ENCODE measurements around the gene LGR5. TPM values are rescaled to one million over a fixed set of nuclear protein-coding genes. Genes with fewer than 3 reads are reported as not detected.

The LGR5 gene
- total and polyA plus RNA-seq, 2 of the 13 experiments (the other 11 are each of a cell fraction or from before 2014, with no cell fraction given) = 37.0 to 121 TPM

DNA sequence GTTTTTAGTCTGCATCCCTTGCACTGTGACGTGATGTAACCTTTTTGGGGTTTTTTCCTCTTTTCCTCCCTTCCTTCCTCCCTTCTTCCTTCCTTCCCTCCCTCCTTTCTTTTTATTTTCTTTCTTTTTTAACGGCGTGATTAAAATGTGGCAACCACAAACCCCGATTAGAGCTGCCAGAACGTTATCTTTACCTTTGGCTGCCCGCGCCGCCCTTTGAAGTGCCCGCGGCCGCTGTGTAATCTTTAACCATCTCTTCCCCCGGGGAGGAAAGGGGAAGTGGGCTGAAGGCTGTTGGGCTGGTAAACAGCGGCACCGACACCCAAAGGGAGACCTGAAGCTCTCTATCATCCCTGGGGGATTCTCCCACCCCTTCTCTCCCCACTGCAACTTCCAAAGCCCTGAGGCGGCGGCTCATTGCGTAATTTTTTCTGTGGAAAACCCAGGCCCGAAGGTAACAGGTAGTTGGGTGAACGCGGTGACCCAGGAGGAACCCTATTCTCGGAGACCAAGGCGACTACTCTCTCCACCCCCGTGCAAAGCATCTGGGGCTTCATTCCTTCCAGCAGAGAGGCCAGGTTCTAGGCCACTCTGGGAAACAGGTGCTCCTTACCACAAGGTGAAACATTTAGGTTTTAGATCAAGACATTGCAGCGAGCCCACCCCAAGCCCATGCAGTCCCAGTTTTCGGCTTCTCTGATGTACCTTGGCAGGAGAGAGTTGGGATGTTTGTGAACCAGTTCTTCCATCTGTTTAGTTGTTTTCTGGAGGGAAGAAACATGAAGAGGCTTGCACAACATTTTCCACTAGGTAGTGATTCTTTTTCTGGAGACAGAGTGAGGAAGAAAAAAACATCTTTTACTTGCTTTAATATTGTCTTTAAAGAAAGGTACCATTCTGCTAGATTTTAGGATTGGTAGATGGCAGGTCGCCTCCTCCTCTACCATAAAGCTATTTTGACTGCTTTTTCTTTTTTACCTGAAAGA is 1.5 kb downstream of the LGR5 start (continued):
- TF ChIP-seq, protein P1, sequence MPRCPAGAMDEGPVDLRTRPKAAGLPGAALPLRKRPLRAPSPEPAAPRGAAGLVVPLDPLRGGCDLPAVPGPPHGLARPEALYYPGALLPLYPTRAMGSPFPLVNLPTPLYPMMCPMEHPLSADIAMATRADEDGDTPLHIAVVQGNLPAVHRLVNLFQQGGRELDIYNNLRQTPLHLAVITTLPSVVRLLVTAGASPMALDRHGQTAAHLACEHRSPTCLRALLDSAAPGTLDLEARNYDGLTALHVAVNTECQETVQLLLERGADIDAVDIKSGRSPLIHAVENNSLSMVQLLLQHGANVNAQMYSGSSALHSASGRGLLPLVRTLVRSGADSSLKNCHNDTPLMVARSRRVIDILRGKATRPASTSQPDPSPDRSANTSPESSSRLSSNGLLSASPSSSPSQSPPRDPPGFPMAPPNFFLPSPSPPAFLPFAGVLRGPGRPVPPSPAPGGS (CRISPR knock-in tag; IDR thresholded peaks at IDR 0.05) = no peak; the same call in 1 of the 2 replicates
- TF ChIP-seq ZNF33A (CRISPR knock-in tag; IDR thresholded peaks at IDR 0.05; ENCODE audit: borderline replicate concordance) (peak; percentile 80; the same call in 1 of the 2 replicates), ZNF224 (CRISPR knock-in tag; IDR thresholded peaks at IDR 0.05) (no peak), ZNF776 (CRISPR knock-in tag; IDR thresholded peaks at IDR 0.05) (no peak), GATA4 (IDR thresholded peaks at IDR 0.05; ENCODE audit: borderline replicate concordance, low read depth) (peak; percentile 99), ZNF260 (CRISPR knock-in tag; IDR thresholded peaks at IDR 0.05; ENCODE audit: borderline replicate concordance, low read depth) (no peak), BRD4 (CRISPR knock-in tag; IDR thresholded peaks at IDR 0.05) (no peak), ZSCAN31 (CRISPR knock-in tag; IDR thresholded peaks at IDR 0.05; ENCODE audit: low read depth) (peak; percentile 45; the same call in 1 of the 2 replicates), TEAD2 (CRISPR knock-in tag; IDR thresholded peaks at IDR 0.05) (no peak), RNF2 (conservative IDR thresholded peaks at IDR 0.05; ENCODE audit: low read depth) (no peak), NR2F2 (IDR thresholded peaks at IDR 0.05; ENCODE audit: borderline replicate concordance, low read depth) (peak; percentile 80), ZNF570 (CRISPR knock-in tag; IDR thresholded peaks at IDR 0.05; ENCODE audit: borderline replicate concordance) (no peak), CBFB (CRISPR knock-in tag; IDR thresholded peaks at IDR 0.05) (peak; percentile 93), ZNF549 (CRISPR knock-in tag; IDR thresholded peaks at IDR 0.05) (no peak), RXRA (CRISPR knock-in tag; IDR thresholded peaks at IDR 0.05) (peak; percentile 97), DNMT1 (CRISPR knock-in tag; IDR thresholded peaks at IDR 0.05) (no peak; the same call in 1 of the 2 replicates), KDM5B (CRISPR knock-in tag; IDR thresholded peaks at IDR 0.05; ENCODE audit: borderline replicate concordance) (no peak), HCFC1 (IDR thresholded peaks at IDR 0.05; ENCODE audit: low read depth, low read length) (no peak), NRL (CRISPR knock-in tag; IDR thresholded peaks at IDR 0.05; ENCODE audit: borderline replicate concordance) (no peak), NPAS2 (CRISPR knock-in tag; IDR thresholded peaks at IDR 0.05; ENCODE audit: borderline replicate concordance) (no peak), ZNF546 (CRISPR knock-in tag; conservative IDR thresholded peaks at IDR 0.05) (no peak), NR2C2 (CRISPR knock-in tag; IDR thresholded peaks at IDR 0.05; ENCODE audit: borderline replicate concordance) (peak; percentile 13; the same call in 1 of the 2 replicates), TRIM24 (CRISPR knock-in tag; IDR thresholded peaks at IDR 0.05) (no peak)
- TF ChIP-seq, protein P2, sequence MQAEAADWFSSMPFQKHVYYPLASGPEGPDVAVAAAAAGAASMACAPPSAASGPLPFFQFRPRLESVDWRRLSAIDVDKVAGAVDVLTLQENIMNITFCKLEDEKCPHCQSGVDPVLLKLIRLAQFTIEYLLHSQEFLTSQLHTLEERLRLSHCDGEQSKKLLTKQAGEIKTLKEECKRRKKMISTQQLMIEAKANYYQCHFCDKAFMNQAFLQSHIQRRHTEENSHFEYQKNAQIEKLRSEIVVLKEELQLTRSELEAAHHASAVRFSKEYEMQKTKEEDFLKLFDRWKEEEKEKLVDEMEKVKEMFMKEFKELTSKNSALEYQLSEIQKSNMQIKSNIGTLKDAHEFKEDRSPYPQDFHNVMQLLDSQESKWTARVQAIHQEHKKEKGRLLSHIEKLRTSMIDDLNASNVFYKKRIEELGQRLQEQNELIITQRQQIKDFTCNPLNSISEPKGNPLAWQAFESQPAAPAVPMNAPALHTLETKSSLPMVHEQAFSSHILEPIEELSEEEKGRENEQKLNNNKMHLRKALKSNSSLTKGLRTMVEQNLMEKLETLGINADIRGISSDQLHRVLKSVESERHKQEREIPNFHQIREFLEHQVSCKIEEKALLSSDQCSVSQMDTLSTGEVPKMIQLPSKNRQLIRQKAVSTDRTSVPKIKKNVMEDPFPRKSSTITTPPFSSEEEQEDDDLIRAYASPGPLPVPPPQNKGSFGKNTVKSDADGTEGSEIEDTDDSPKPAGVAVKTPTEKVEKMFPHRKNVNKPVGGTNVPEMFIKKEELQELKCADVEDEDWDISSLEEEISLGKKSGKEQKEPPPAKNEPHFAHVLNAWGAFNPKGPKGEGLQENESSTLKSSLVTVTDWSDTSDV (CRISPR knock-in tag; IDR thresholded peaks at IDR 0.05) = no peak
- TF ChIP-seq, protein P3, sequence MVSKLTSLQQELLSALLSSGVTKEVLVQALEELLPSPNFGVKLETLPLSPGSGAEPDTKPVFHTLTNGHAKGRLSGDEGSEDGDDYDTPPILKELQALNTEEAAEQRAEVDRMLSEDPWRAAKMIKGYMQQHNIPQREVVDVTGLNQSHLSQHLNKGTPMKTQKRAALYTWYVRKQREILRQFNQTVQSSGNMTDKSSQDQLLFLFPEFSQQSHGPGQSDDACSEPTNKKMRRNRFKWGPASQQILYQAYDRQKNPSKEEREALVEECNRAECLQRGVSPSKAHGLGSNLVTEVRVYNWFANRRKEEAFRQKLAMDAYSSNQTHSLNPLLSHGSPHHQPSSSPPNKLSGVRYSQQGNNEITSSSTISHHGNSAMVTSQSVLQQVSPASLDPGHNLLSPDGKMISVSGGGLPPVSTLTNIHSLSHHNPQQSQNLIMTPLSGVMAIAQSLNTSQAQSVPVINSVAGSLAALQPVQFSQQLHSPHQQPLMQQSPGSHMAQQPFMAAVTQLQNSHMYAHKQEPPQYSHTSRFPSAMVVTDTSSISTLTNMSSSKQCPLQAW (CRISPR knock-in tag; IDR thresholded peaks at IDR 0.05) = peak; percentile 98
